Right hindlimb (tissue), 1 donor: ENCODE measurements around the gene BDH1.
A peak's percentile ranks its signal among the peaks of the same experiment; 100 is the strongest.
"Not testable (repeated sequence)": the region's sequence is repeated elsewhere in the genome, so short reads cannot be mapped to it uniquely, and the experiment has no call there.

ENCODE experiments used
- DNase-seq: peaks from one replicate; pipeline ENCODE4 v3.0.0-alpha.2; 2018

Gene BDH1

DNA sequence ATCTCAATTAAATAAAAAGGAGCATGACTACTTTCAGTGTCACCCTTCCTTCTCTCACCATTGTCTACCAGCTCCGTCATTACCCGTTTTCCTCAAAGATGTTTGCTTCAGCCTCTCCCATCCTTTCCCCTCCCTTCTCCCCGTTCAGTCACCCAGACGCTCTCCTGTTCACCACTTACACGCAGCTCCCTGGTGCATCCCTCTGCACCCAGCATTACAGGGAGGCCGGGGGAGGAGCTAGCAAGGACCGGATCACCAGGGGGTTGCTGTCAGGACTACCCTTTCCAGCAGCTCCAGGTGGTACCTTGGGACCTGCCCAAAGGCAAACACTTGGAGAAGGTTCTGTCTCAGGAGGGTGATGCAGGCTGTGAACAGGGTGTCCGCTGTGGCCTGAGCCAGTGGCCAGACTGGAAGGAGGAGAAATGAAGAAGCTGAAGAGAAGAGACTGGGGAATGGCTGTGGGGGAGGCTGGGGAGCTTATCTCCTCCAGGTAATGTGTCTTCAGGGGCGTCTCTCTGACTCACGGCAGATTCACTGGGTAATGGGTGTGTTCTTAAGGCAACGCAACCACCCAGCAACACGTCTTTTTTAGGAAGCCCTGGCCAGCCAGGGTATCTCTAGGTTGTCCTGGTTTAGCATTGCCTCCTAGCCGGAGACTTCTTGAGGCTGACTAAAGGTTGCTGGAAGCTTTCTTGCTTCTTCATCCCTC lies 21.8 kb upstream of the BDH1 start:
- DNase-seq: no peak

DNA sequence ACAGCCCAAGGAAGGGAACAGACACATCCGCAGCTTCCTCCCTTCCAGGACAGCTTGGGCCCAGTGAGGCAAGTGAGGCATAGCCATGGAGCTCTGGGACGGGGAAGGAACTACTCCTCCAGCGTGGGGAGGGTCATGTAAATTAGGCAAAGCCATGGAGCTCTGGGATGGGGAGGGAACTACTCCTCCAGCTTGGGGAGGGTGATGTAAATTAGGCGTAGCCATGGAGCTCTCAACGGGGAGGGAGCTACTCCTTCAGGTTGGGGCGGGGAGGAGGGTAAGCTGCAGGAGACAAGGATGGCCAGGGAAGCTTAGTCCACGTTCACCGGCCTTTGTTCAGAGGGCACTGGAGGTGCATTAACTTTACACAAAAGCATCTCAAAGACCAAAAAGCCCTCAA lies 21.1 kb upstream of the BDH1 start:
- DNase-seq: no peak

DNA sequence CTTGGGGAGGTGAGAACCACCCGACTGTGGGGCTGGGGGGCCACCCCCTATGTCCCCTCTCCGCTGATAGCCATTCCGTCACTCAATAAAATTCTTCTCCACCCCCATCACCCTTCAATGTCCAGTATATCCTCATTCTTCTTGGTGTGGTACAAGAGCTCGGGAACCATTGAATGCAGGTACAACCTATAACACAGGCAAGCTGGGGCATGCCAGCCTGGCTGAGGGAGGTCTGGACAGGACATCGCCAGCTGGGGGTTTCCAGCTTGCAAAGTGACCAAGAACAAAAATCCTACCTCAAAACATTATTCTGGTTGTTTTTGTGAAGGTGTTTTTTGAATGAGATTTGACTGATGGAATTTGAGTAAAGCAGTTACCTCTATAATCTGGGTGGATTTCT lies 19.6 kb upstream of the BDH1 start:
- DNase-seq: no peak

DNA sequence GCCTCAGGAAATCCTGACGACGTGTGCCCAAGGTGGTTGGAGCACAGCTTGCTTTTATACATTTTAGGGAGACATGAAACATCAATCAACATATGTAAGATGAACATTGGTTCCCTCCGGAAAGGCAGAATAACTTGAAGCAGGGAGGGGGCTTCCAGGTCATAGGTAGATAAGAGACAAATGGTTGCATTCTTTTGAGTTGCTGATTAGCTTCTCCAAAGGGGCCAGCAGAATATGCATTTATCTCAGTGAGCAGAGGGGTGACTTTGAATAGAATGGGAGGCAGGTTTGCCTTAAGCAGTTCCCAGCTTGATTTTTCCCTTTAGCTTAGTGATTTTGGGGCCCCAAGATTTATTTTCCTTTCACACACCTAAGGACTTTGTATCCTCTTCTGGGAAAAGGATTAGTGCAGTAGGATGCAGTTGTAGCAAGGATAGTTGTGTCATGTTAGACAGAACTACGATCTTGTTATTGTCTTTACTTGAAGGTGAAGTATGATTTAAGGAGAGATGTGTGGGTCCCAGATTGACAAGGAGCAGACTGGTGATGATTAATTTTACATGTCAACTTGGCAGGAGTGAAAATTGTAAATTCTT lies 18.7 kb upstream of the BDH1 start:
- not testable (repeated sequence) for DNase-seq

DNA sequence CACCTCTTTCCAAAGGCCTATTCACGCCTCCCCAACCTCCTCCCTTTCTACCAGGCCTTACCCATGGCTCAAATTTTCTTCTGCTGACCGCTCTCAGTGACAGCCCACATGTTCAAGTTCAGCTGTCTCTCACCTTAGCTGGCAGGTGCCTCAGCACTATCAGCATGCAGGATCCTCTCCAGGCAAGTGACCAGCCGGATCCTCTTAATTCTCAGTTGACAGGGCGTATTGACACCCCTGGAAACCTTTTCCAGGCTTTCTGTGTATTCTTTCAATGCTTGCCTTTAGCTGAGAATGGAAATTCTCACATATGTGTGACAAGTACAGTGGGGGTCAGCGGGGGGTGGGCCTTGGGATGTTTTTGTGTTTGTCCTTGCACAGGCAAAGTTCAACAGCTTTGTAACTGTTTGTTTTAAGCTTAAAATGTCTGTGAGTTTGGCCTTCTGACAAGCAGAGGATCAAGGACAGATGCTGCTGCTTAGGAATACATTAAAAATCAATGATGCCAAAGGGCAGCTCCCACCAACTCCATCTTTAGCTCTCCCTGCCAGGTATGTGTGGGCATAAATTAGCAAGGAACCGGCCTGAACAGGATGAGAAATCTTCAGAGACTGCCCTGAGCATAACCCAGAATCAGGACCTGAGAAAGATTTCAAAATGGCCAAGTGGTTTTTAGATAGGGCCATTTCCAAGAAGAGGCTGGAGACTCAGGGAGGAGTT lies 17.4 kb upstream of the BDH1 start:
- DNase-seq: no peak

DNA sequence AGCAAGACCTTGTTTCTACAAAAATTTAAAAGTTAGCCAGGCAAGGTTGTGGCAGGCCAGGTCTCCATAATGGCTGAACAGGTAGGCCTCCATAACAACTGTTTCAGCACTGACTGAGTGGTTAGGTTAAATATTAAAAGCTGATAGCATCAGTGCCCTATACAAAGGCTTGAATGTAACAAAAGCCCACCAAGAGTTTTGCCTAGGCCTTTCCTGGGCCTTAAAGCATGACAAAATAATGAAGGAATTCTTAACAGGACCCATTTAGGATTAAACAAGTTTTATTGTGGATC lies 16.1 kb upstream of the BDH1 start:
- DNase-seq: not testable (repeated sequence)

DNA sequence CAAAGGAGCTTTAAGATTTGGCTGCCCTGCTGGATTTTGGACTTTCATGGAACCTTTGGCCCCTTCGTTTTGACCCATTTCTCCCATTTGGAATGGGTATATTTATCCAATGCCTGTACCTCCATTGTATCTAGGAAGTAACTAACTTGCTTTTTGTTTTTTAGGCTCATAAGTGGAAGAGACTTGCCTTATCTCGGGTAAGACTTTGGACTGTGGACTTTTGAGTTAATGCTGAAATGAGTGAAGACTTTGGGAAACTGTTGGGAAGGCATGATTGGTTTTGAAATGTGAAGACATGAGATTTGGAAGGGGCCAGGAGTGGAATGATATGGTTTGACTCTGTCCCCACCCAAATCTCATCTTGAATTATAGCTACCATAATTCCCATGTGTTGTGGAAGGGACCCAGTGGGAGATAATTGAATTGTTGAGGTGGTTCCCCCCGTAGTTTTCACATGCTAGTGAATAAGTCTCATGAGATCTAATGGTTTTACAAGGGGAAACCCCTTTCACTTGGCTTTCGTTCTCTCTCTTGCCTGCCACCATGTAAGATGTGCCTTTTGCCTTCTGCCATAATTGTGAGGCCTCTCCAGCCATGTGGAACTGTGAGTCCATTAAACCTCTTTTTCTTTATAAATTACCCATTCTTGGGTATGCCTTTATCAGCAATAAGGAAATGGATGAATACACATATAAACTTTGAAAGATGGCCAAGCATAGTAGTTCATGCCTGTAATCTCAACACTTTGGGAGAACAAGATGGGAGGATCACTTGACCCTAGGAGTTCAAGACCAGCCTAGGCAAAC lies 15.5 kb upstream of the BDH1 start:
- not testable (repeated sequence) for DNase-seq

DNA sequence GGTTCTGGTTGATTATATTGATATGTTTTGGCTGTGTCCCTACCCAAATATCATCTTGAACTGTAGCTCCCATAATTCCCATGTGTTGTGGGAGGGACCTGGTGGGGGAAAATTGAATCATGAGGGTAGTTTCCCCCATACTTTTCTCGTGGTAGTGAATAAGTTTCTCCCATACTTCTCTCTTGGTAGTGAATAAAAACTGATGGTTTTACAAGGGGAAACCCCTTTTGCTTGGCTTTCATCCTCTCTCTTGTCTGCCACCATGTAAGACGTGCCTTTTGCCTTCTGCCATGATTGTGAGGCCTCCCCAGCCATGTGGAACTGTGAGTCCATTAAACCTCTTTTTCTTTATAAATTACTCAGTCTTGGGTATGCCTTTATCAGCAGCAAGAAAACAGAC lies 13.7 kb upstream of the BDH1 start:
- not testable (repeated sequence) for DNase-seq

DNA sequence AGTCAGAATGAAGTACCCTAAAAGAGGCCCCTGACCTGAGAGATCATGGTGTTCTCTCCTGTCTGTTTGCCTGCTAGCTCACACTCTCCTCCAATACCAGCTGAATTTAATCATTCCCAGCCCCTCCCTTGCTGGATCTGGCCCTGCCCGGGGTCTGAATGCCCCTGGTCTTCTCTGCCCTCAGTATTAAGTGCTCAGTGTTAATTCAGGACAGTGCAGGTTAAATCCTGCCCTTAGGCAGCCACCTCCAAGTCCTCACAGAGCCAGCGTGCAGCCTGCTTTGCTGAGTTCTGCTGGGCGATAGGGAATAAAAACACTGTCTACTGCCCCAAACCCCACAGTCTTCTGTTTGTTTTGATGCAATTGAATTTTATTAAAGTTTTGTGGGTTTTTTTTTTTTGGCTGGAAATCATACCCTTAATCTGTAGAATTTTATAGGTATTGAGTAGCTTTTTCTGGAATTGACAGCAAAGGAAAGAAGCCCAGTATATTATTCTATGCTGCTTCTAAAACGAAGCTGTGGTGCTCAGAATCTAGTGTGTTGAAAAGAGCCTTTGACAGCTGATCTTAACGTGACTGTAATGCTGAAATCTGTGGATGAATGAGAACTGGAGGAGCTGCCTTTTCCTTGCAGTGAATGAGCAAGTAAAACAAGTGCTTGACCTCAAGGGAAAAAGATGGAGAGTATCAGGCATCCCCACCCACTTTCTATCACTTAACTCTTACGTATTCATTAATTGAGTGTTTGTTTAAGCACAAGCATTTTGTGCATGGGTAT lies 12.3 kb upstream of the BDH1 start:
- DNase-seq: no peak

DNA sequence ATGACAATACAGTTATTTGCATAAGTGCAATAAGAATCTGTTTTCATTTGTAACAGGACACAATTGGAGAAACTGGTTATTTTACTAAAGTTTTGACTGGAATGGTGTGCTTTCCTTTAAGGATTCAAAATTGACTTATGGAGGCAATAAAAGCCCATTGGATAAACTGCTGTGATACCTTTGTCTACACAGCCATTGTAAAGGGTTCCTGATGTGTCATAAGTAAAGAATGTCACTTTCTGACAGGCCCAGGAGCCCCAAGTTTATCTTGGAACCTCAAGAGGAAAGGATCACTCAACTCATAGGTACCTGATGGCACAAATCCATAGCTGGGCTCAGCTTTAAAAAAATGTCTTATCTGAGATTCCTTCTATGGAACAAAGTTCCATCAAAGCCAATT lies 10.4 kb upstream of the BDH1 start:
- not testable (repeated sequence) for DNase-seq

DNA sequence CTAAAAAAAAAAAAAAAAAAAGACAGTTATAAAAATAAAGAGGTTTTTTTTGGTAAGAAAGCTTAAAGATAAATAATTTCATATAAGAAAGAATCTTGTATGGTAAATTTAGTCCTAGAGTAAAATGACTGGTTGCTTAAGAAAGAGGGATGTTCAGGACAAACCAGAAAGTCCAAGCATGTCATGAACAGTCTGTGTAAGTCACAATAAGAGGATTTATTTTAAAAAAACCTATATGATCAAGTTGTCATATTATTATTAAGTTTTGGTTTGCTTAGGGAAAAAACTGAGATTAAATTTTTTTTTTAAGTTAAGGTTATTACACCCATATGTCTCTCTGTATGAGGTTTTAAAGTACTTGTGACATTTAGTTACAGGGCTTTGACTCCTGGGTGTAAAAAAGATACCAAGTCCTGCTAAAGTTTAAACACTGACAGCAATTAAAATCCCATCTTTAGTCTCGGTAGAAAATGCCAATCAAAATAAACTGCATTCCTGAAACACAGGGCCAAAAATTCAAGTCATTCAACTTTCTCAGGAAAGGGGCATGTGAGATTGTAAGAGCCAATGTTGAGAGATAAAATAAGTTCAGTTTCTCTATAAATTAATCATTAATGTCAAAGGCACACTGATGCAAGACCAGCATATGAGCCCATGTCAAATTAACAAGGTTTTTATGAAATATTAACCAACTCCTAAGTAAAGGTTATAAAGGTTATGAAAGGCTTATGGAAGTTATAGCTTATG lies 8.5 kb upstream of the BDH1 start:
- no peak for DNase-seq

DNA sequence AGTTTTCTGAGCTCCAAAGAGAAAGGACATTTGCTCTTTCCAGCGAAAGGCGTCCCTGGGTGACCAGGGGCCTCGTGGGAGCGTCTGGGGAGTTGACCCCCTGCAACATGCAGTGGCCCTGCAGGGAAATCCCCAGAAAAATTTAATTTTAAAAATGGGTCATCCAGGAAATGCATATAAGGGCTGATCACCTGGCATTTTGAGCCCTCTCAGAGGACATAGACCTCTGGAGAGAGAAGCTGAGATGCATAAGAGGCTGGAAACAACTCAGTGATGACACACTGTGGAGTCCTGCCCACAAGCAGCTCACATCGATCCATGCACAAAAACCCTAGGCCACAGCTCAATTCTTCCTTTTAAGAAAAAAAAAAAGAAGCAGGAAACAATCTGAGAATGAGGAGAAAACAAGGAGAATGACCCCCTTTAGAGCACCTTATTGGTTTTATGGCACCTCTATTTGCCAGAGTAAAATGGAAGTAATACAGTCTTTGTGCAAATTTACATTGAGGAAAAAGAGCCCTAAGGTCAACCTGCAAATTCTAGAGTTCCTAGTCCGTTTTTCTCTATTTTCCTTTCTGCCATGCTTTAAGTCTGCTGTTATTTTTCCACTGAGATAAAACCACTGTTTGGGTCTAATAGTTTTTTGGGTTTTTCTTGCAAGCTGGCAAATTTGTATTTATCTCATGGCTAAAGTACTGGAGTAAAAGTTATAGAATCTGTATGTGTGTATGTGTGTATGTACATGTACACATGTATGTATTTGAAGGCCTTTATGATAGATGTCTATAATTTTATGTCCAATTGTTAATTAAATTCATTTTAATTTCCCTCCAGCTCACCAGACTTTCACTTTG lies 6.9 kb upstream of the BDH1 start:
- no peak for DNase-seq

DNA sequence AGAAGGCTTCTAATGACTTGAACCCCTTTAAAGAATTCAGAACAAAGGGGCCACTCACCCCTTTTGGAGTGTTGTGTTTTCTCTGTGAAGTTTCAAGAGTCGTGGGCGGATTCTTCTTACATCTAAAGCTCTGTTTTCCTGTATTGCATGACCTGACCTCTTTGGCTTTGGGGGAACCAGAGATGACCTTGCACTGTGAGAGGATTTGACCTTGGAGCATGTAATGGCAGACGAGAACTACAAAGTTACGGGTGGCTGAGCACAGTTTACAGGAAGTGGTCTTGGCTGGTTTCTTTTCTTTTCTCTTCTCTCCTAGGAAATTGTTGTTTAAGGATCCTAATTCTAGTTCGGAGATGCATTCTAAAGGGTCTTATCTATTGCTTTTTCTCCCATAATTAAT lies 6.2 kb upstream of the BDH1 start:
- DNase-seq: no peak

DNA sequence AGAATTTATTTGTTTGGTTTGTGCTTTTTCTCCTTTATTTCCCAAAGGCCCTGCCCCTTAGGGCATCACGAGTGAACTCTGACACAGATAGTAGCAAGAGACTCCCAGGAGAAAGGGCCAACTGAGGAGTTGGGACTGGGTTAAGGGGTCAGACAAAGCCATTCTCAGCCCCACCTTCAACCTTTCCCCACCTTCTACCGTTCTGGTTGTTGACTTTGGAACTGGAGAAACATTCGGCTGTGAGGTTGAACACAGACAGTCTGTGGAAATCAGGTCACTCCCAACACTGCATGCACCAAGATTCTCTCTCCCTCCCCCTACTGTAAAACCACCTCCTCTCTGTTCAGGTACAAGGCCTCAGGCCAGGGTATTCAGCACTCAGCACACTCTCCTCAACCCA lies 3.9 kb upstream of the BDH1 start:
- no peak for DNase-seq

DNA sequence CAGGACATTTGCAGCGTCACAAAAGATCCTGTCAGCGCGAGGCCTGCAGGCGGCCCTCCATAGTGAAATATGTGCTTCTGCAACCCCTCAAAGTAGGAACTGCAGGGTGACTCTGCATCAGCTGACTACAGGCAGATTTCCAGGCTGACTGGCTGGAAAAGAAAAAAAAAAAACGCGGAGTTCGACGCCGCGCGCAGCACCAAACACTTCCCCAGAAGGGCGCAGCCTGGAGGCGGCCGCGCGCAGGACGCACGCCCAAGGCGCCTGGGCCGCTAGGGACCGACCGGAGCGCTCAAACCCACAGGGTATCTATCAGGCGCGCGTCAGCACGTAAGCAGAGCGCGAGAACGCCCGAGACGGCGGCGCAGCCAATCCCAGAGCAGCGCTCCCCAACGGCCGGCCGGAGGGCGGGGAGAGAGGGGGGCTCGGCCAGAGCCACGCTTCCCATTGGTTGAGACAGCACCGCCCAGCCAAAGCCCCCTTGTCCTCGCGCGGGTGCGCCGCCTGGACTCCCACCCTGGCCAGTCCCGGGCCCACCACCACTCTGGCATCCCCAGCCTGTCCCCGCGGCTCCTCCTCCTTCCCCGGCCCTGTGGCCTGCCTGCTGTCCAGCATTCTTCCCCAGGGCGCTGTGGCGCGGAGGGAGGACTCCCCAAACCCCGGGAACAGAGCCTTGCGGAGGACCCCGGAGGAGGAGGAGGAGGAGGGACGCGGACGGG lies 1.0 kb downstream of the BDH1 start:
- DNase-seq: peak; percentile 94

DNA sequence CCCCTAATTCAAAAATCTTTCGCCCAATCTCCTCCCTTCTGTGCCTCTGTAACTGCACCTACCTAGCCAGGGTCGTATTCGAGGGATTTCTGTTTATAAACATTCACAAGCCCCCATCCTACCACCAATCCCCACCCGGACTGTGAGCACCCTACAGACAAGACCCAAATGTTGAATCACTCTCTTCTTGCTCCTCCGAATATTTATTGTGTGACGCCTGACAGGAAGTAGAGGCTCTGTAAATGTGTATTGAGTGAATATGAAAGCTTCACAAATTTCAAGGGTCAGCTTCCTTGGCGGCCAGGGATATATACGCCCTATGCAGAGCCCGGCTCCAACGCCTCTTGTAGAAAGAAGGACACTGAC lies 1.6 kb downstream of the BDH1 start:
- DNase-seq: no peak

DNA sequence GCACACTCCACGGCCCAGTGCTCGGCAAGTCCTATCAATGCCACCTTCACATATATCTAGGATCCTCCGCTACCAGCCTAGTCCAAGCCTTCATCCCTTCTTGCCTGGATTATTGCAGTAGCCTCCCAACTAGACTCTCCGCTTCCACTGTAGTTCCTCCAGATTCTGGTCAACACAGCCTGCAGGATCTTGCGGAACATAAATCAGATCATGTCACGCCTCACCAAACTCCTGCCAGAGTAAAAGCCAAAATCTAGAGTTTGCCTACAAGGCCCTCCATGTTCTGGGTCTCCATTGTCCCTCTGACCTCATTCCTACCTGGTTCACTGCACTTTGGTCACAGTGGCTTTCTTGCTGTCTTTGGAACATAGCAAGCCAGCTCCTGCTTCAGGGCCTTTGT lies 3.6 kb downstream of the BDH1 start:
- no peak for DNase-seq

DNA sequence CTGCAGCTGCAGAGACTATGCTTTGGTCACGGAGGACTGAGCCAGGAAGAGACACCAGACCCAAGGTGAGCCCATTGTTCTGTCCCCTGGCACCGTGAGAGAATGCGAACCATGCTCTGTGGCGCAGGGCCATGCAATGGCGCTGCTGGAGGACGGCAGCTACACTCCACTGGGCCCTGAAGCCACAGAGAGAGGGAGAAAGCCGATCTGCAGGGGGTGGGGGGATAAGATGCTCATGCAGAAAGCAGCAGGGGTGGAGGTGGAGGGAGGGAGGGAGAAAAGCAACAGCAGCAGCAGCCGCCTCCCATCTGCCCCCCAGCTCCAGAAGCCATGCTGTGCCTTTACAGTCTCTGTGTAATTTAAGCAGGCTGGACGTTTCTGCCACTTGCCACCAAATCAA lies 5.3 kb downstream of the BDH1 start:
- no peak for DNase-seq

DNA sequence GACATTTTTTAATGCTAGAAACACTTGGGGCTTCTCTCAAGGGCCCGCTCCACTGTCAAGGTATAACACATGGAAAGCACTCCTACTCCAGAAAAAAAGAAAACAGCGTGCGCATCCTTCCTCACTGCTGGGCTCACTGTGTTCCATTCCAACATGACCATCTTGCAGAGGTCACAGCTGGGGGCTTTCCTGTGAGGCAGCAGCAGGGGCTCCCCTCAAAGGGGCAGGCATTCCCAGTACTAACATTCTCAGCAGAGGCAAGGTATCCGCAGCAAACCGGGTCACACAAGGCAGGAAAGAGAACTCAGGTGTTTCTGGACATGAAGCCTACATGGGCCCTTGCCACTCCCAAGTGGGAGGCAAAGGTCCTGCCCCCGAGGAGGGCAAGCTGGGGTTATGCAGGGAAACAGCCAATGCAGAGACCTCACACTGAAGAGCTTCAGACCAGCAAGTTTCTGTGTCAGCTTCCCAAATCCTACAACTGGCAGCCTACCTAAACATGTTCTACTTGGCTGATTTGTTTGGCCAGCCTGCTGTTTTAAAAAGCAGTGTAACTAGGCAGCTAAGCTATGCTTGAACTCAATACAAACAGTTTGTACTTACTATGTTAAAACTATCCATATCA lies 6.4 kb downstream of the BDH1 start:
- DNase-seq: no peak
